Lower lobe of right lung (tissue), 2 donors: ENCODE measurements around the gene RAB18. TPM values are rescaled to one million over a fixed set of nuclear protein-coding genes. Genes with fewer than 3 reads are reported as not detected.
A peak's percentile ranks its signal among the peaks of the same experiment; 100 is the strongest.

Experiments used
- ATAC-seq, 2 donors: fragments of 200-7000 bp; cut with Tn5 transposase; one replicate each; pipeline ENCODE4 v1.9.1; 2020 to 2022; ENCODE audit warnings: mild to moderate bottlenecking in 2 of 2, moderate library complexity in 2 of 2
- DNase-seq: peaks from one replicate; pipeline ENCODE4 v3.0.0-alpha.2; 2020
- H3K27ac ChIP-seq: fragments of 200-600 bp; one replicate; pipeline ENCODE4 v1.8.0; 2022
- H3K27me3 ChIP-seq: fragments of 200-600 bp; one replicate; pipeline ENCODE4 v1.8.0; 2022; ENCODE audit warnings: low read depth
- H3K36me3 ChIP-seq: fragments of 200-600 bp; one replicate; pipeline ENCODE4 v1.8.0; 2022; ENCODE audit warnings: mild to moderate bottlenecking
- H3K4me1 ChIP-seq: fragments of 200-600 bp; one replicate; pipeline ENCODE4 v1.8.0; 2022
- H3K4me3 ChIP-seq: fragments of 200-600 bp; one replicate; pipeline ENCODE4 v1.8.0; 2022; ENCODE audit warnings: mild to moderate bottlenecking
- H3K9me3 ChIP-seq: fragments of 200-600 bp; one replicate; pipeline ENCODE4 v1.8.0; 2022
- CTCF ChIP-seq: fragments of 200-600 bp; IDR thresholded peaks from one replicate; pipeline ENCODE4 v1.8.0; 2022; ENCODE audit warnings: antibody characterized with exemption, mild to moderate bottlenecking
- intact Hi-C: fragments of 100-400 bp; cut with DNase I; formaldehyde crosslinking; loops from one replicate; pipeline ENCODE4 v1.11.0; 2022
- total RNA-seq: library from RNA; stranded (reverse); fragmentation: NEBNext Ultra II Directional; extraction: Animal tissue kit (Norgen Biotek cat#: 25700); gene quantifications from one replicate; pipeline ENCODE4 v1.2.1, GENCODE V29; 2021
- donor health status: DM: no; HTN: yes; CAD: no; lungs with severe emphysema.

The RAB18 gene
- total RNA-seq, 1 donor from 2014 or later: 97.2 TPM

DNA sequence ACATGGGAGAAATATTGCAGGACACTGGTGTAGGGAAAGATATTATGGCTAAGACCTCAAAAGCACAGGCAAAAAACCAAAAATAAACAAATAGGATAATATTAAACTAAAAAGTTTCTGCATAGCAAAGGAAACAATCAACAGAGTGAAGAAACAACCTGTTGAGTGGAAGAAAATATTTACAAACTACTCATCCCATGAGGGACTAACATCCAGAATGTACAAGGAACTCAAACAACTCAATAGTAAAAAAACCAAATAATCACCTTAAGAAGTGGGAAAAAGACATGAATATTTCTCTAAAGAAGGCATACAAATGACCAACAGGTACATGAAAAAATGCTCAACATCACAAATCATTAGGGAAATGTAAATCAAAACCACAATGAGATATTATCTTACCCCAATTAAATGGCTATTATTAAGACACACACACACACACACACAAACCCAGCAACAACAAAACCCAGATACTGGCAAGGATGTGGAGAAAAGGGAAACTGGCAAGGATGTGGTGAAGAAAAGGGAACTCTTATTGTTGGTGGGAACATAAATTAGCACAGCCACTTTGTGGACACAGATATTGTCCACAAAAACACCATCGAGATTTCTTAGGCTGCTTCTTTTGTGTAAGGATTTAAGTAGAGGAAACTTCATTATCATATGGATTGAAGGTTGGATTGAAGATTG lies 9.8 kb upstream of the RAB18 start:
- DNase-seq: no peak

GRCh38 chr10:27496137-27496536 lies 8.0 kb upstream of the RAB18 start:
- Histone ChIP-seq H3K27me3 (no peaks in the 10 kb centered on the region), H3K4me1 (no peaks in the 10 kb centered on the region), H3K9me3 (no peaks in the 10 kb centered on the region), H3K4me3 (no peak overlapping the region), H3K36me3 (no peaks in the 10 kb centered on the region), H3K27ac (no peak overlapping the region)
- TF ChIP-seq CTCF: no peak
- ATAC-seq (no peak), DNase-seq (no peak)
- intact Hi-C loops: no loop called here

More for the DNA sequence above, 9.8 kb upstream of the RAB18 start:
- H3K4me1 ChIP-seq: no peaks in the 10 kb centered on the region
- no peaks in the 10 kb centered on the region for H3K9me3 ChIP-seq
- no peak overlapping the region for H3K4me3 ChIP-seq
- intact Hi-C loops: no loop called here
- H3K27ac ChIP-seq: no peak overlapping the region
- no peaks in the 10 kb centered on the region for H3K36me3 ChIP-seq
- no peak for TF ChIP-seq CTCF
- no peak for ATAC-seq
- H3K27me3 ChIP-seq: no peaks in the 10 kb centered on the region

GRCh38 chr10:27500096-27500495 lies 4.0 kb upstream of the RAB18 start:
- intact Hi-C loops: no loop called here
- Histone ChIP-seq H3K9me3 (no peaks in the 10 kb centered on the region), H3K4me3 (no peak overlapping the region), H3K4me1 (peaks cover 2% of the 10 kb centered on the region), H3K27me3 (no peaks in the 10 kb centered on the region), H3K27ac (no peak overlapping the region), H3K36me3 (no peaks in the 10 kb centered on the region)
- DNase-seq (no peak), ATAC-seq (no peak)
- no peak for TF ChIP-seq CTCF

DNA sequence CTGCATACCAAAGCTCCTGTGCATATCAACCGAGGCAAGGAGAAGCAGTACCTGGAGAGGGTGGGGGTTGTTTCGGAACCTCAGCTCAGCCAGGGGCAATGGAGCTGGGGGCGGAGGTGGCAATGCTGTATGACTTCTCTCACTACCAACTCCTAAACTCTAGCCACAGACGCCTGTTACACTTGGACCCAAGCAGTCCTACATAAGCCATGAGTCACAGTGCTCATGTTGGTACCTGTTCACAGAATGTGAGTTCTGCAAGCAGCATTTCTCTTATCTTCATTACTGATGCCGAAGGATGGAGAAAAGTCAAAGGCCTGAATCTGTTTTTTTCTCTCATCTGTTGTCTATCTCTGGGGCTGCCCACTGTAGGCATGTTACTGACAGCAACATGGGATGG lies 3.2 kb upstream of the RAB18 start:
- no peaks in the 10 kb centered on the region for H3K36me3 ChIP-seq
- no peak for TF ChIP-seq CTCF
- intact Hi-C loops: no loop called here

DNA sequence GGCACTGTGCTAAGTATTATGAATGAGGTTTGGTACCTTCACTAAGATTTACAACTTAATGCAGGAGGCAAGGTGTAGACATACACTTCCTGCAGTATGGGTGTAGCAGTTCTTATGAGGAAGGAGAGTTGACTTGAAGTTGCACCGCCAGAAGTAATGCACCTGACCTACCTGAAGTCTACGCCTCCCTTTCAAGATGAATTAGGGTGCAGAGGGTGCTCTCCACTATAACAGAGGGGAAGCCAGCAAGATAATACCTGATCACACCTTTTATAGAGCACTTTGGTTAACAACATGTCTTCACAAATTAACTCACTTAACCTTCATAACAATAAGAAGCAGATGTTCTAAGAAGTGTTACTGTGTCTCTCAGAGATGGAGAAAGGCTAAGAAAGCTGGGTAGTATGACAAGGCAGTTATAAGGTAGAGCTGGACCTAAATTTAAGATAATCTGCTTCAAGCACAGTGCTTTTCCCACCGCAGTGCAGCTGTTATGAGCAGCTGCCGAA lies 552 bp upstream of the RAB18 start:
- no peak for DNase-seq
- no peak for ATAC-seq
- Histone ChIP-seq H3K4me1 (peaks cover 27% of the 10 kb centered on the region), H3K27ac (peak overlapping the region; percentile 93), H3K4me3 (peak overlapping the region; percentile 86), H3K9me3 (no peaks in the 10 kb centered on the region), H3K36me3 (no peaks in the 10 kb centered on the region), H3K27me3 (no peaks in the 10 kb centered on the region)
- no peak for TF ChIP-seq CTCF
- intact Hi-C loops: no loop called here

More for the DNA sequence above, 3.2 kb upstream of the RAB18 start:
- no peaks in the 10 kb centered on the region for H3K9me3 ChIP-seq
- no peaks in the 10 kb centered on the region for H3K27me3 ChIP-seq
- ATAC-seq: no peak
- H3K4me3 ChIP-seq: no peak overlapping the region
- no peak for DNase-seq
- H3K27ac ChIP-seq: no peak overlapping the region
- peaks cover 10% of the 10 kb centered on the region for H3K4me1 ChIP-seq
